Stomach (tissue), 9 donors: ENCODE data around the gene SAMD5. TPM values are rescaled to one million over a fixed set of nuclear protein-coding genes. Genes with fewer than 3 reads are reported as not detected.

Experiments
- DNase-seq, 2 donors: peaks; one replicate each; pipeline versions ENCODE4 v3.0.0 to v3.0.0-alpha.2; 2013 to 2019
- H3K27ac ChIP-seq, 5 donors: fragments of 200-600 bp in 4 of 5; sonication (generic) in 4 of 5; one replicate each; pipeline ENCODE4 v1.5.1; 2013 to 2019; ENCODE audit warnings: mild to moderate bottlenecking in 1 of 5, moderate library complexity in 1 of 5
- H3K27me3 ChIP-seq, 3 donors: fragments of 200-600 bp; sonication (generic); one replicate each; pipeline ENCODE4 v1.5.1; 2017 to 2019; ENCODE audit warnings: mixed run types in 1 of 3
- H3K36me3 ChIP-seq, 4 donors: fragments of 200-600 bp; sonication (generic); 1 replicate in 3 of 4; 2 replicates in 1 of 4; pipeline ENCODE4 v1.5.1; 2016 to 2019
- H3K4me1 ChIP-seq, 4 donors: fragments of 200-600 bp; sonication (generic); one replicate each; pipeline ENCODE4 v1.5.1; 2016 to 2019
- H3K4me3 ChIP-seq, 4 donors: fragments of 200-600 bp; sonication (generic) in 3 of 4; one replicate each; pipeline ENCODE4 v1.5.1; 2016 to 2019; ENCODE audit warnings: mild to moderate bottlenecking in 1 of 4
- H3K9me3 ChIP-seq, 4 donors: fragments of 200-600 bp; sonication (generic); one replicate each; pipeline ENCODE4 v1.5.1; 2016 to 2019
- EP300 ChIP-seq: sonication (generic); formaldehyde crosslinking; IDR thresholded peaks from one replicate; pipeline ENCODE4 v1.6.1; 2017; ENCODE audit warnings: antibody characterized with exemption
- POLR2A ChIP-seq, 4 donors: fragments of 450-650 bp; IDR thresholded peaks; one replicate each; pipeline ENCODE4 v1.6.1; 2016; ENCODE audit warnings: antibody characterized with exemption in 4 of 4, control low read depth in 2 of 4, mild to moderate bottlenecking in 1 of 4, moderate library complexity in 1 of 4
- POLR2AphosphoS5 ChIP-seq, 3 donors: sonication (generic); formaldehyde crosslinking; IDR thresholded peaks; one replicate each; pipeline ENCODE4 v1.6.1; 2016; ENCODE audit warnings: antibody characterized with exemption in 3 of 3
- WGBS, 5 donors: extraction: QIAGEN DNeasy Blood & Tissue Kit in 3 of 5; methylation state at CpG; one replicate each; pipeline versions ENCODE4 v1.1.5 to v1.1.7; 2013 to 2018; 5-methylcytosine and 5-hydroxymethylcytosine counted together
- intact Hi-C: fragments of 100-400 bp; cut with DNase I; formaldehyde crosslinking; loops from one replicate; pipeline ENCODE4 v1.15.1; 2023; ENCODE audit warnings: low total_unique reads
- polyA plus RNA-seq, 3 donors: library from polyadenylated mRNA; stranded (reverse); fragments of 200-250 nt; gene quantifications; one replicate each; pipeline ENCODE4 v1.2.3, GENCODE V29; 2013
- total RNA-seq, 5 donors: library from RNA; depleted of rRNA; stranded (reverse); fragments of >200 nt; gene quantifications; one replicate each; pipeline versions ENCODE4 v1.1.0 to v1.2.3, GENCODE V29; 2014 to 2016
- TF ChIP-seq, protein P1 (sequence below), 7 experiments: fragments of 450-650 bp in 4 of 7; fragments of 200-600 bp in 3 of 7; sonication (generic) in 3 of 7; IDR thresholded peaks; one replicate each; pipeline ENCODE4 v1.5.1; 2016 to 2019; ENCODE audit warnings: antibody characterized with exemption in 7 of 7, control low read depth in 2 of 7, mild to moderate bottlenecking in 1 of 7
- donor health status: healthy with polysubstance abuse.
- donor health status: Bipolar disorder and iron deficiency.
- donor health status: healthy.

The SAMD5 gene
- total and polyA plus RNA-seq, 8 donors, result under 0.01 to 19.1 (median 4.0) TPM

DNA sequence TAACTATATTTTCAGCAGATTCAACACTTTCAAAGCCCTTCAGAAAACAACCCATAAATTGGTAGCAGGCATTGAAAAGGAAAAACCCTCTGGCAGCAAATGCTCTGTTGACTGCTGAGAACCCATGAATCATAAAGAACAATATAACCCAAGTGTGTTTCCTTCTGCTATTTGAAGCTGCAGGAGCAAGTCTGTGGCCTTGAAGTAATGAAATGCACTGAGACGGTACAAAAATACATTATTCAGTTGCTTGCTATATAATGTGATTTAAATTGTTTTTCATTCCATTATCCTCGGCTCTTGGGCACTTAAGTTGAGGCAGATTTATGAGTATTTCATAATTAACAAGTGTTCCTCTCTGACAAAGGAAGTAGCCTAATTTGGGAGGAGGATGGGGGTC lies 40.6 kb upstream of the SAMD5 start:
- no peak overlapping the region for H3K4me3 ChIP-seq
- TF ChIP-seq POLR2AphosphoS5 (IDR thresholded peaks at IDR 0.05) (no peak), POLR2A (IDR thresholded peaks at IDR 0.05) (no peak), EP300 (no peak)
- no peak overlapping the region for H3K27ac ChIP-seq
- 58 to 81% (median 73%) methylated on average over 2 of the region's 2 CpGs for WGBS, 5 donors
- H3K36me3 ChIP-seq, result no peaks in the 10 kb centered on the region
- H3K27me3 ChIP-seq, result no peaks in the 10 kb centered on the region
- intact Hi-C loops, result no loop called here
- DNase-seq, result no peak
- peaks cover 0 to 2% (median under 1%) of the 10 kb centered on the region in 4 donors for H3K9me3 ChIP-seq
- H3K4me1 ChIP-seq, result no peaks in the 10 kb centered on the region

DNA sequence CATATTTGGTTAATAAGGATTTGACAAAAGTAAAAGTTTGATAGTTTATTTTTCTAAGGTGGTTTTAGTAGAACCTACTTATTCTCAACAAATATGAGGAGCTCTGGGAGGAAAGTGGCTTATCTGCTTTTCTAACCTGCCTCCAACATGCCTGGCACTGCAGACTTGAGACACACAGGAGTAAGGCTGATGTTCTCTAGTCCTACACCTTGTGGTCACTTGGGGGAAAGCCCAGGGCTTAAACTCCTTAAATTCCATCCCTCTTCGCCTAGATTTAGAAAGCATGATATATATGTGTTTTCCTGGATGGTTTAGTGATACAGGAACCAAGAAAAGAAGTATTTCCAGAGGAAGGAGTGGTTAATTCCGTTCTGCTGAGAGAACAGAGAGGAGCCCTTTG lies 39.9 kb upstream of the SAMD5 start:
- H3K27ac ChIP-seq, result no peak overlapping the region
- H3K27me3 ChIP-seq, result no peaks in the 10 kb centered on the region
- H3K4me1 ChIP-seq, result no peaks in the 10 kb centered on the region
- no peaks in the 10 kb centered on the region for H3K36me3 ChIP-seq
- intact Hi-C loops, result no loop called here
- no peak for TF ChIP-seq EP300
- TF ChIP-seq, protein P1, sequence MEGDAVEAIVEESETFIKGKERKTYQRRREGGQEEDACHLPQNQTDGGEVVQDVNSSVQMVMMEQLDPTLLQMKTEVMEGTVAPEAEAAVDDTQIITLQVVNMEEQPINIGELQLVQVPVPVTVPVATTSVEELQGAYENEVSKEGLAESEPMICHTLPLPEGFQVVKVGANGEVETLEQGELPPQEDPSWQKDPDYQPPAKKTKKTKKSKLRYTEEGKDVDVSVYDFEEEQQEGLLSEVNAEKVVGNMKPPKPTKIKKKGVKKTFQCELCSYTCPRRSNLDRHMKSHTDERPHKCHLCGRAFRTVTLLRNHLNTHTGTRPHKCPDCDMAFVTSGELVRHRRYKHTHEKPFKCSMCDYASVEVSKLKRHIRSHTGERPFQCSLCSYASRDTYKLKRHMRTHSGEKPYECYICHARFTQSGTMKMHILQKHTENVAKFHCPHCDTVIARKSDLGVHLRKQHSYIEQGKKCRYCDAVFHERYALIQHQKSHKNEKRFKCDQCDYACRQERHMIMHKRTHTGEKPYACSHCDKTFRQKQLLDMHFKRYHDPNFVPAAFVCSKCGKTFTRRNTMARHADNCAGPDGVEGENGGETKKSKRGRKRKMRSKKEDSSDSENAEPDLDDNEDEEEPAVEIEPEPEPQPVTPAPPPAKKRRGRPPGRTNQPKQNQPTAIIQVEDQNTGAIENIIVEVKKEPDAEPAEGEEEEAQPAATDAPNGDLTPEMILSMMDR (IDR thresholded peaks at IDR 0.05), result no peak
- no peak for TF ChIP-seq POLR2A (IDR thresholded peaks at IDR 0.05)
- no peak for TF ChIP-seq POLR2AphosphoS5 (IDR thresholded peaks at IDR 0.05)
- DNase-seq, result no peak
- peaks cover 0 to 10% (median 4%) of the 10 kb centered on the region in 4 donors for H3K9me3 ChIP-seq
- 73 to 90% (median 74%) methylated on average over 2 of the region's 2 CpGs for WGBS, 5 donors
- H3K4me3 ChIP-seq, result no peak overlapping the region

DNA sequence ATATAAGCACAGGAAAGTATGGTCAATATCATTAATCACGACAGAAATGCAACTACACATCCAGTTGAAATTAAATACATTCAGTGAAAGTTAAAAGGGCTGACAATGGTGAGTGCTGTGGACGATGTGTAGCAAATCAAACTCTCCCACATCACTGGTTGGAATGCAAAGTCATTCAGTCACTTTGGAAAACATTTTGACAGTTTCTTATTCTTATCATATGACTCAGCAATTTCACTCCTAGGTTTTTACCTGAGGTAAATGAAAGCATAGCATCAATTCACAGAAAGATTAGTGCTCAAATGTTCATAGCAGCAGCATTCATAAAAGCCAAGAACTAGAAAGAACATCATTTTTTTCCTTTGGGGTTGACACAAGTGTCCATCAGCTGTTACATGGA lies 28.6 kb upstream of the SAMD5 start:
- intact Hi-C loops, result no loop called here
- TF ChIP-seq, protein P1 (IDR thresholded peaks at IDR 0.05), result no peak
- no peak for TF ChIP-seq POLR2A (IDR thresholded peaks at IDR 0.05)
- no peak for TF ChIP-seq POLR2AphosphoS5 (IDR thresholded peaks at IDR 0.05)
- no peak for TF ChIP-seq EP300
- Histone ChIP-seq H3K4me1 (no peaks in the 10 kb centered on the region), H3K9me3 (no peaks in the 10 kb centered on the region), H3K27ac (no peak overlapping the region), H3K36me3 (no peaks in the 10 kb centered on the region), H3K4me3 (no peak overlapping the region), H3K27me3 (no peaks in the 10 kb centered on the region)
- no peak for DNase-seq
- 71 to 82% (median 73%) methylated on average over 2 of the region's 2 CpGs for WGBS, 5 donors

DNA sequence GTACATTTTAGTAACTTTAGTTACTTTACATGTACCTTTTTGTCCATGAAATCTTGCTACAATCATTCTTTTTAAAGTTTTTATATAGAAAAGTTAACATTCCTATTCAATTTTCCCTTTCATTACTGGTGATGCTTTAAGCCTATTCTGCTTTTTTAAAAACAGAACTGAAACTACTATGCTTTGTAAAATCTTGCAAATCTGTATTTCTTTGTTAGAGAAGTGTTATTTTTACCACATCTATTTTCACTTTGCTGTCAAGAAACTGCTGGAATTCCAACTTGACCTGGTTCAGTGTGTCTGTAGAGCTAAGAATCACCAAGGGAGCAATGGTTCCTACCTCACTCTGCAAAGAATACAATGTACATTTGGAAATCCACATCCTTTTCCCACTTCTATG lies 21.8 kb upstream of the SAMD5 start:
- Histone ChIP-seq H3K27me3 (no peaks in the 10 kb centered on the region), H3K4me3 (no peak overlapping the region), H3K9me3 (no peaks in the 10 kb centered on the region), H3K36me3 (no peaks in the 10 kb centered on the region), H3K27ac (no peak overlapping the region), H3K4me1 (no peaks in the 10 kb centered on the region)
- intact Hi-C loops, result no loop called here
- TF ChIP-seq POLR2A (IDR thresholded peaks at IDR 0.05) (no peak), EP300 (no peak), POLR2AphosphoS5 (IDR thresholded peaks at IDR 0.05) (no peak)
- TF ChIP-seq, protein P1 (IDR thresholded peaks at IDR 0.05), result no peak
- no peak for DNase-seq

DNA sequence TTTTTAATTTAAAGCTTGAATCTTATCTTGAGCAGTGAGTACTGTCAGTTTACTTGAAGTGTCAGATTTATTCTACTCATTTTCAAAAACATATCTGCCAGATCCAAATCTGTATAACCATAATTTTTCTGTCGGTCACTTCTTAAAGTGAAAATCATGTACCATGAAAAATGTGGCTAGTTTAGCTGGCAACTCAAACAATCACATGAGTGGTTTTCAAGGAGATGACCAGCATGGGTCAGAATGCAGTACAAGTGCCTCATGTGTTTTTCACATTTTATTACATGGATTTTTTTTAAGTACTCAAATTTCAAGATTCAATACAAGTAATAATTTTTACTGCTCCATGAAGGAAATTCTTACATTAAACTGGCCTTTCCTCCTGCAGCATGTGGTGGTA lies 11.0 kb upstream of the SAMD5 start:
- no peak for TF ChIP-seq POLR2AphosphoS5 (IDR thresholded peaks at IDR 0.05)
- TF ChIP-seq EP300, result no peak
- TF ChIP-seq POLR2A (IDR thresholded peaks at IDR 0.05), result no peak
- TF ChIP-seq, protein P1 (IDR thresholded peaks at IDR 0.05), result no peak
- Histone ChIP-seq H3K4me1 (no peaks in the 10 kb centered on the region), H3K36me3 (no peaks in the 10 kb centered on the region), H3K27ac (no peak overlapping the region), H3K9me3 (peaks cover 0 to 11% (median 6%) of the 10 kb centered on the region in 4 donors), H3K27me3 (peaks cover 0 to 7% (median 0%) of the 10 kb centered on the region in 3 donors), H3K4me3 (no peak overlapping the region)
- intact Hi-C loops, result no loop called here
- DNase-seq, result no peak
- WGBS, 5 donors, result 95 to 100% (median 100%) methylated on average over 1 of the region's 1 CpG
